Lower lobe of right lung (tissue), 2 donors: ENCODE measurements around the gene RAB11FIP4. TPM values are rescaled to one million over a fixed set of nuclear protein-coding genes. Genes with fewer than 3 reads are reported as not detected.
A peak's percentile ranks its signal among the peaks of the same experiment; 100 is the strongest.

ENCODE experiments used
- ATAC-seq, 2 donors: fragments of 200-7000 bp; cut with Tn5 transposase; one replicate each; pipeline ENCODE4 v1.9.1; 2020 to 2022; ENCODE audit warnings: mild to moderate bottlenecking in 2 of 2, moderate library complexity in 2 of 2
- DNase-seq: peaks from one replicate; pipeline ENCODE4 v3.0.0-alpha.2; 2020
- H3K27ac ChIP-seq: fragments of 200-600 bp; one replicate; pipeline ENCODE4 v1.8.0; 2022
- H3K27me3 ChIP-seq: fragments of 200-600 bp; one replicate; pipeline ENCODE4 v1.8.0; 2022; ENCODE audit warnings: low read depth
- H3K36me3 ChIP-seq: fragments of 200-600 bp; one replicate; pipeline ENCODE4 v1.8.0; 2022; ENCODE audit warnings: mild to moderate bottlenecking
- H3K4me1 ChIP-seq: fragments of 200-600 bp; one replicate; pipeline ENCODE4 v1.8.0; 2022
- H3K4me3 ChIP-seq: fragments of 200-600 bp; one replicate; pipeline ENCODE4 v1.8.0; 2022; ENCODE audit warnings: mild to moderate bottlenecking
- H3K9me3 ChIP-seq: fragments of 200-600 bp; one replicate; pipeline ENCODE4 v1.8.0; 2022
- intact Hi-C: fragments of 100-400 bp; cut with DNase I; formaldehyde crosslinking; loops from one replicate; pipeline ENCODE4 v1.11.0; 2022
- total RNA-seq: library from RNA; stranded (reverse); fragmentation: NEBNext Ultra II Directional; extraction: Animal tissue kit (Norgen Biotek cat#: 25700); gene quantifications from one replicate; pipeline ENCODE4 v1.2.1, GENCODE V29; 2021
- TF ChIP-seq, protein P1 (sequence below): fragments of 200-600 bp; IDR thresholded peaks from one replicate; pipeline ENCODE4 v1.8.0; 2022; ENCODE audit warnings: antibody characterized with exemption, mild to moderate bottlenecking
- donor health status: DM: no; HTN: yes; CAD: no; lungs with severe emphysema.

Gene RAB11FIP4
- total RNA-seq, 1 donor from 2014 or later: 15.7 TPM

DNA sequence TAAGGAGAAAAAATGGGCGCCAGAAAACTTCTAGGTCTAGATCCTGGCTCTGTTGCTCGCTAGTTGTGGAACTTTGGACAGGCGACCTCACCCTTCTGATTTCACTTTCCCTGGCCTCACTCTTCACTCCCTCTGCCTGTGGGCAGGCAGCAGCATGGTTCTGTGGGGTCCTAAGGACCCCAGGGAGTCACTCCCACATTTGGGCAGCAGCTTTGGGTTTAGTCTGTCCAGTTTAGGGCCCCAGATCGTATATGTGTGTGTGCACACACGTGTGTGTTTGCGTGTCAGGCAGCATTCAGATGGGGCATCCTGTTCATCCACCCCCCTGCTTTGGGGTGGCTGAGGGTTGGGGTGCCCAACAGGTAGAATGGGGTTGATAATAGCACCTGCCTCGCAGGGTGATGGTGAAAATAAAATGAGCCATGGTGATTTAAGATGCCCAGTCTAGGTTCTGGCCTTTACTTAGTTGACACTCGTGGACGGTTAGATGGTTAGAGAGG is 102.2 kb downstream of the RAB11FIP4 start:
- peaks cover 5% of the 10 kb centered on the region for H3K27me3 ChIP-seq
- no peaks in the 10 kb centered on the region for H3K36me3 ChIP-seq
- H3K4me3 ChIP-seq: no peak overlapping the region
- TF ChIP-seq, protein P1, sequence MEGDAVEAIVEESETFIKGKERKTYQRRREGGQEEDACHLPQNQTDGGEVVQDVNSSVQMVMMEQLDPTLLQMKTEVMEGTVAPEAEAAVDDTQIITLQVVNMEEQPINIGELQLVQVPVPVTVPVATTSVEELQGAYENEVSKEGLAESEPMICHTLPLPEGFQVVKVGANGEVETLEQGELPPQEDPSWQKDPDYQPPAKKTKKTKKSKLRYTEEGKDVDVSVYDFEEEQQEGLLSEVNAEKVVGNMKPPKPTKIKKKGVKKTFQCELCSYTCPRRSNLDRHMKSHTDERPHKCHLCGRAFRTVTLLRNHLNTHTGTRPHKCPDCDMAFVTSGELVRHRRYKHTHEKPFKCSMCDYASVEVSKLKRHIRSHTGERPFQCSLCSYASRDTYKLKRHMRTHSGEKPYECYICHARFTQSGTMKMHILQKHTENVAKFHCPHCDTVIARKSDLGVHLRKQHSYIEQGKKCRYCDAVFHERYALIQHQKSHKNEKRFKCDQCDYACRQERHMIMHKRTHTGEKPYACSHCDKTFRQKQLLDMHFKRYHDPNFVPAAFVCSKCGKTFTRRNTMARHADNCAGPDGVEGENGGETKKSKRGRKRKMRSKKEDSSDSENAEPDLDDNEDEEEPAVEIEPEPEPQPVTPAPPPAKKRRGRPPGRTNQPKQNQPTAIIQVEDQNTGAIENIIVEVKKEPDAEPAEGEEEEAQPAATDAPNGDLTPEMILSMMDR: no peak
- peaks cover 69% of the 10 kb centered on the region for H3K4me1 ChIP-seq
- peak overlapping the region; percentile 60 for H3K27ac ChIP-seq
- DNase-seq (no peak), ATAC-seq (no peak)
- no peaks in the 10 kb centered on the region for H3K9me3 ChIP-seq
- intact Hi-C loops: no loop called here

DNA sequence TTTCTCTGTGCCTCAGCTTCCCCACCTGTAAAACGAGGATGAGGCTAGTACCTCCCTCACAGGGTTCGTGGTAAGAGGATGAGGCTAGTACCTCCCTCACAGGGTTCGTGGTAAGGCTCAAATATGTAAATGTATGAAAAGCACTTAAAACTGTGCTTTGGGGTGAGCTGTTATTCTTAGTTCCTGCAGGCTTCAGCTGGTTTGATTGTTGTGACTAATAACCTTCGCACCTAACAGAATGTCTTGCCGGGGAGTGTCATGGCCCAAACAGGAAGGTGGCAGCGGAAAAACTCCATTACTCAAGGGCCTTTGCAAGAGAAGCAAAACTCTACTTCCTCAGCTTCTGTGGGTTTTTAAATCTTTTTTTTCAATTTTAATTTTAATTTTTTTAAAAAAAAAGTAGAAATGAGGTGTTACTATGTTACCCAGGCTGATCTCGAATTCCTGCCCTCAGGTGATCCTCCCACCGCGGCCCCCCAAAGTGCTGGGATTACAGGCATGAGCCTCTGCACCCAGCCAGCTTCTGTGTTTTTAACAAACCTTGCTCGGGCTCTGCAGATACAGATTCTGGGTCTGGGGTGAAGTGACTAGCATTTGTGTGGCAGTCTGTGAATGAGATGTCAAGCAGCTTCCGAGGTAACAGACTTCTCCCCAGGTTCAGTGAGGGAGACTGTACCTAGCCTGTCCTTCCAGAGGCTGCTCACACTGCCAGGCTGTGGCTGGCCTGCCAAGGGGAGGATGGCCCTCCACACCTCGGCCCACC is 103.0 kb downstream of the RAB11FIP4 start:
- no peaks in the 10 kb centered on the region for H3K36me3 ChIP-seq
- TF ChIP-seq, protein P1: no peak
- H3K4me1 ChIP-seq: peaks cover 62% of the 10 kb centered on the region
- ATAC-seq (peak; percentile 46 to 48), DNase-seq (no peak)
- H3K27me3 ChIP-seq: no peaks in the 10 kb centered on the region
- peak overlapping the region; percentile 74 for H3K27ac ChIP-seq
- H3K9me3 ChIP-seq: no peaks in the 10 kb centered on the region
- intact Hi-C loops: no loop called here
- H3K4me3 ChIP-seq: no peak overlapping the region

DNA sequence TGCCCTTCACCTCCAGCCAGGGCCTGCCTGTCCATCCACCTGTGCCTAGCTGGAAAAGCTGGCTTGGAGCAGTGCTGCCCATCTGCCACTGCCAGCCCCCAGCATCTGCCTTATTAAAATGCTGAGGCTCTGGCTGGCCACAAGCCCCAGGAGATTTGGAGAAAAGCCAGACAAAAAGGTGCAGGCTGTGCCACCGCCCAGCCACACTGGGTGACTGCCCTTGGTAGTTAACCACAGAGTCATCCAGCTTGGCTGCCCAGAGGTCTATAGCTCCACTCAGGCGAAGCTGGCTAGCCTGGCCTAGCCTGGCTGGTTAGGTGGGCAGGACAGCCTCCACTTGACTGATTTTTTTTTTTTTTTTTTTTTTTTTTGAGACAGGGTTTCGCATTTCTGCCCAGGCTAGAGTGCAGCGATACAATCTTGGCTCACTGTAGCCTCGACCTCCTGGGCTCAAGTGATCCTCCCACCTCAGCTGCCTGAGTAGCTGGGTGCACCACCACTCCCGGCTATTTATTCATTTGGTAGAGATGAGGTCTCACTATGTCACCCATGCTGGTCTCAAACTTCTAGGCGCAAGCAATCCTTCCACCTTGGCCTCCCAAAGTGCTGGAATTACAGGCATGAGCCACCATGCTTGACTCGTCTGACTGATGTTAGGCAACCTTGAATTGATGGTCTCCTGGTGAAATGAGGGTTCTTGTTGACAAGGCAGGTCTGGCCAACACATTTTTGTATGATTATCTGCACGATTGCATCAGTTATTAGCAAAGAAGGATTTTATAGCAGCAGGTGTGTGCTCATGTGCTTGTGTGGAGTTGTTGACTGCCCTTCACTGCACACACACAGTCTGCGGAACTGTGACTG is 103.8 kb downstream of the RAB11FIP4 start:
- Histone ChIP-seq H3K27me3 (no peaks in the 10 kb centered on the region), H3K36me3 (no peaks in the 10 kb centered on the region), H3K27ac (peak overlapping the region; percentile 74), H3K4me1 (peaks cover 62% of the 10 kb centered on the region), H3K9me3 (no peaks in the 10 kb centered on the region), H3K4me3 (no peak overlapping the region)
- TF ChIP-seq, protein P1: no peak
- ATAC-seq (peak in 1 of 2 donors; percentile 29), DNase-seq (no peak)
- intact Hi-C loops: no loop called here

DNA sequence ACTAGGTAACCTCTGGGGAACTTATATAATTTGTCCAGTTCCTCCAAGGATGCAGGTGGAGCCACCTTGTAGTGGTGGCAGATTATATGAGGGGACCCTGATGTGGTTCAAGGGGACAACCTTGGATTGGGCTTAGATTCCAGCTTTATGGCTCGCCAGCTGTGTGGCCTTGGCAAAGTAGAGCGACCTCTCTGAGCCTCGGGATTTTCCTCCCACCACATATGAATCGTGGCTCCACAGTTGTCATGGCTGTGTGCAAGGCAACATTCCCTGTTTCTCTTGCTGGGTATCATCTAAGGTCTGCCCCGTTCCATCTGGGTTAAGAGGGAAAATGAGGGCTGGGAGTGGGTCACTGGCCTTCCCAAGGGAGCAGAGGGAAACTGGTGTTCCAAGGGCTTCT is 104.6 kb downstream of the RAB11FIP4 start:
- TF ChIP-seq, protein P1: no peak
- DNase-seq (no peak), ATAC-seq (no peak)
- H3K4me3 ChIP-seq: no peak overlapping the region
- H3K36me3 ChIP-seq: no peaks in the 10 kb centered on the region
- intact Hi-C loops: no loop called here
- no peaks in the 10 kb centered on the region for H3K27me3 ChIP-seq
- no peaks in the 10 kb centered on the region for H3K9me3 ChIP-seq
- H3K27ac ChIP-seq: no peak overlapping the region
- peaks cover 59% of the 10 kb centered on the region for H3K4me1 ChIP-seq

DNA sequence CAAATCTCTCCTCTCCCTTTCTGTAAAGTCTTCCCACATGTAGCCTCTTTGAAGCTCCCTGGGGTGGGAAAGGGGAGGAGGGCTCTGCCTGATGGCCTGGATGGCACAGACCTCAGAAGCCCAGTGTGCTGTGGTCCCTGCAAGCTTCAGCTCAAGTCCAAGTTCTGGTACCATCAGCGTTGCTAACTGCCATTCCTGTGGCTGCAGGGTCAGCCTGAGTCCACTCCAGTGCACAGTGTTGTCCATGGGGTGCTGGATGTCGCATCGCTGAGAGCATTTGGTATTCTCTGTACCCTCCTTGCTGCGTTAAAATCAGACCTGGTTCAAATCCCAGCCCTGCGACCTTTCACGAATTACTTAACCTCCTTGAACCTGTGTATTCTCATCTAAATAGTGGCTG is 105.1 kb downstream of the RAB11FIP4 start:
- peaks cover 54% of the 10 kb centered on the region for H3K4me1 ChIP-seq
- H3K4me3 ChIP-seq: no peak overlapping the region
- TF ChIP-seq, protein P1: no peak
- intact Hi-C loops: no loop called here
- no peaks in the 10 kb centered on the region for H3K36me3 ChIP-seq
- no peaks in the 10 kb centered on the region for H3K9me3 ChIP-seq
- DNase-seq (no peak), ATAC-seq (no peak)
- H3K27ac ChIP-seq: no peak overlapping the region
- H3K27me3 ChIP-seq: no peaks in the 10 kb centered on the region
